Ramos (cell line): ENCODE results near the gene HSPG2.

ENCODE experiments used
- in situ Hi-C: fragments of 300-500 bp; cut with MboI; formaldehyde crosslinking; loops from one replicate; pipeline ENCODE4 v1.14.3; 2022; ENCODE audit warnings: low sequenced_read_pairs; ENCODE audit not compliant: unreplicated experiment

The HSPG2 gene

GRCh38 chr1:21869620-21870121 lies 67.4 kb downstream of the HSPG2 start:
- in situ Hi-C loops, result no loop called here

- in situ Hi-C loops, result no loop called here
Measured at GRCh38 chr1:21868941-21869454, 68.1 kb downstream of the HSPG2 start.

- in situ Hi-C loops, result no loop called here
Measured at GRCh38 chr1:21868482-21868881, 68.6 kb downstream of the HSPG2 start.

- in situ Hi-C loops, result no loop called here
Measured at GRCh38 chr1:21867451-21867996, 69.6 kb downstream of the HSPG2 start.

- in situ Hi-C loops, result no loop called here
Measured at GRCh38 chr1:21866707-21867043, 70.4 kb downstream of the HSPG2 start.

- in situ Hi-C loops, result no loop called here
Measured at GRCh38 chr1:21865943-21866706, 71.0 kb downstream of the HSPG2 start.

GRCh38 chr1:21865609-21865942 lies 71.5 kb downstream of the HSPG2 start:
- in situ Hi-C loops, result no loop called here

- in situ Hi-C loops, result no loop called here
Measured at GRCh38 chr1:21864730-21865129, 72.4 kb downstream of the HSPG2 start.

- in situ Hi-C loops, result no loop called here
Measured at GRCh38 chr1:21863981-21864380, 73.1 kb downstream of the HSPG2 start.

- in situ Hi-C loops, result no loop called here
Measured at GRCh38 chr1:21861602-21862429, 75.3 kb downstream of the HSPG2 start.

- in situ Hi-C loops, result no loop called here
Measured at GRCh38 chr1:21860971-21861370, 76.1 kb downstream of the HSPG2 start.

GRCh38 chr1:21859669-21860179 lies 77.4 kb downstream of the HSPG2 start:
- in situ Hi-C loops, result no loop called here

- in situ Hi-C loops, result no loop called here
Measured at GRCh38 chr1:21857840-21858670, 79.1 kb downstream of the HSPG2 start.

GRCh38 chr1:21857142-21857839 lies 79.8 kb downstream of the HSPG2 start:
- in situ Hi-C loops, result no loop called here

- in situ Hi-C loops, result no loop called here
Measured at GRCh38 chr1:21855257-21856096, 81.6 kb downstream of the HSPG2 start.

GRCh38 chr1:21854751-21855131 lies 82.4 kb downstream of the HSPG2 start:
- in situ Hi-C loops, result no loop called here

GRCh38 chr1:21854090-21854750 lies 82.9 kb downstream of the HSPG2 start:
- in situ Hi-C loops, result no loop called here

GRCh38 chr1:21853131-21853427 lies 84.0 kb downstream of the HSPG2 start:
- in situ Hi-C loops, result no loop called here
